GM20000 (cell line): ENCODE data around the gene PTPRN2.

Experiments
- DNase-seq: peaks from one replicate; pipeline ENCODE4 v3.0.0; 2012; ENCODE audit warnings: low spot score
- CTCF ChIP-seq: IDR thresholded peaks from 2 replicates; pipeline ENCODE4 v1.5.1; 2012; ENCODE audit warnings: mild to moderate bottlenecking, control low read depth; ENCODE audit errors: extremely low read depth, missing control alignments

PTPRN2 gene

GRCh38 chr7:157693071-157693520 lies 894.5 kb downstream of the PTPRN2 start:
- no peak for DNase-seq
- TF ChIP-seq CTCF: no peak

GRCh38 chr7:157692460-157693011 lies 895.1 kb downstream of the PTPRN2 start:
- no peak for TF ChIP-seq CTCF
- no peak for DNase-seq

GRCh38 chr7:157691586-157692459 lies 895.8 kb downstream of the PTPRN2 start:
- TF ChIP-seq CTCF: no peak
- DNase-seq: no peak

GRCh38 chr7:157690833-157691585 lies 896.6 kb downstream of the PTPRN2 start:
- TF ChIP-seq CTCF: no peak
- no peak for DNase-seq

- no peak for DNase-seq
These were observed 897.4 kb downstream of the PTPRN2 start for GRCh38 chr7:157690058-157690832.

More at GRCh38 chr7:157690058-157690832, 897.4 kb downstream of the PTPRN2 start:
- no peak for TF ChIP-seq CTCF
